Epithelial cell of prostate (primary cell): Measurements from ENCODE around the gene THG1L.

Experiments used
- DNase-seq: peaks from one replicate; pipeline ENCODE4 v3.0.0-alpha.2; 2011; ENCODE audit warnings: low read depth, low spot score
- H3K27ac ChIP-seq: fragments of 450-650 bp; 2 replicates; pipeline ENCODE4 v1.5.1; 2017; ENCODE audit warnings: mild to moderate bottlenecking

The THG1L gene

DNA sequence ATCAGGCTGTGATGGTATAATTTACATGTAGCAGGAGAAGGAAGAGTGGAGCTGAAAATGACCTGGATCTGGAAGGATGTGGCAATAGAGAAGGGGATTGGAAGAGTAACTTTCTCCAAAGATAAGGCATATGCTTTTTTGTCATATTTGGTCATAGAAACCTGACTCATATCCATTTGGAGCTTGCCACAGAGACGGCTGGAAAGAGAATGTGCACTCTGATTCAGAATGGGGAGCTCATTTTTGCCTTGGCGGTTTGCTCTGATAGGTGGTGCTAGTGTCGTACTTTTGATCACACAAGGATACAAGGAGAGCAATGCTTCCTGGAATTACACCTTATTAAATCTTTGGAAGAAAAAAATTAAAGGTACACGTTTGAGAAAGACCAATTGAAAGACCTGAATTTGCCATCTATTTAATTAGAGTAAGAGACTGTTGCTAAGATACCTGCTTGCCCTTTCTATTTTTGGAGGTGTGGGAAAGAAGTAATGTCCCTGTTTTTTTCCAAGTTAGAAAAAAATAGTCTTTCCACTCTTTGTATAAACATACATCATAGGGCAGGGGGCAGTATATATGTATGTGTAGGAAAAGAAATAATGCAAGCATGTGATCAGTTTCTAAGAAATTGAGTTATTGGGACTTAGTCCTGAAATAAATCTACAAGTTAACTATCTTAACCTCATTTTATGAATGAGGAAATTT is 17.7 kb downstream of the THG1L start:
- DNase-seq = no peak
- no peak overlapping the region for H3K27ac ChIP-seq

DNA sequence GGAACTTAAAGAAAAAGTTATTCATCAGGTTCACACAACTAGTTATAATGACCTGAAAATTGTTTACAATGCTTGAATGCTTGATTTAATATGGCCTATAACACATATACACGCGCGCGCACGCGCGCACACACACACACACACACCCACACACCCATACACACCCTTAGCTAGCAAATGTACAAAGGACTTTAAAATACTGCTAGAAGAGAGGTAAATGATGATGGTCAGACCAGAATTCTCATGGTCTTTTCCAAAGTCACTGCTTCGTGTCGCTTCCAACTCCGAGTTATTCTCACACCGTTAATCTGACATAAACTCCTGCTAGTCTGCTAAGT is 18.2 kb downstream of the THG1L start:
- no peak for DNase-seq
- H3K27ac ChIP-seq = no peak overlapping the region

DNA sequence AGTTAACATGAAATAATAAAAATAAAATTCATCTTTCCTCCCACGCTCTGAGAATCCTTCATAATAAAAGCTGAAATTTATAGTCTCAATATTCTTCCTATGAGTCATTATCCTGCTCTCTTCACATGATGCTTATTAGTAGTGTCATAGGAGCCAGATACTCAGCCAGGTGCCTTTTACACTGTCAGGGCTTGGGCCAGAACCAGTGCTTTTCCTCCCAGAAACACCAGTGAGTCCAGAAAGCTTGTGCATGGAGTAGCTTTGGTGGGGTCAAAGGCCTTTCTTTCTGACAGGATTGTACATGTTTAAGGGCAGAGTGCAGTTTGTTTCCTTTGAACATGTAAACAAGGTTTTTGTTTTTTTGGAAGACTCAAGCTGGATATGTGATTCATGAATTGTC is 19.1 kb downstream of the THG1L start:
- no peak overlapping the region for H3K27ac ChIP-seq
- DNase-seq = no peak

DNA sequence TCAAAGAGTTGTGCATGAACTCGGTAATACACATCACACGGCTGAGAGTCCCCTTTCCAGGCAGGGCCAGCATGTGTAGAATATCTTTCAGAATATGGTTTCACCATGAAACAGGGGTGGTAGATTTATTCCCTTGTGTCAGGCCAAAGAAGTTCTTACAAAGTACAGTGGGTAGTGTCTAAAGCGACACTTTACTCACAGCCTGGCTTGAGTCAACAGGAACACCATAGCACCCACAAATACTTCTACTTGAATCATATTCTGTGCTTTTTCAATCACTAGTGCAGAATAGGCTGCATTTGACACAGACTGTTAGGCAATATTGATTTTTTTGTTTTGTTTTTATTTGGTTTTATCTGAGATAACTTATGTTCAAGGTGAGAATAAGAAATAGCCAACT is 24.9 kb downstream of the THG1L start:
- DNase-seq = no peak
- H3K27ac ChIP-seq = no peak overlapping the region

DNA sequence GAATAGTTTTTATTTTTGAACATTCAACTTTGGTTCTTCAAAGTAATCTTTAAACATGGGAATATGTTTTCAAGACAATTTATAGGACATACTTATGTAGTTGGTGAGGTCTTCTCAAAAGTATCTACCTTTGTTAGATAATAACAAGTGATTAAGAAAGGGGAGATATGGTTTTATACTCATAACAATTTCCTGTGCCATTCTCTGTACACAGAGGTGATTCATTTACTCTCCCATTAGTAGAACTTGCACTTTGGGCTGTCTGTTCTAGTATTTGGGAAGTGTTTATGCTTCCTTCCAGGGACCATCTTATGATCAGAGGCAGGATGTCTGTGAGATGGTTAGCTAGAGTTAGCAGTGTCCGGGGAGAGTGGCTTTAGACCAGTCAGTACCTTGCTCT is 27.5 kb downstream of the THG1L start:
- no peak for DNase-seq

DNA sequence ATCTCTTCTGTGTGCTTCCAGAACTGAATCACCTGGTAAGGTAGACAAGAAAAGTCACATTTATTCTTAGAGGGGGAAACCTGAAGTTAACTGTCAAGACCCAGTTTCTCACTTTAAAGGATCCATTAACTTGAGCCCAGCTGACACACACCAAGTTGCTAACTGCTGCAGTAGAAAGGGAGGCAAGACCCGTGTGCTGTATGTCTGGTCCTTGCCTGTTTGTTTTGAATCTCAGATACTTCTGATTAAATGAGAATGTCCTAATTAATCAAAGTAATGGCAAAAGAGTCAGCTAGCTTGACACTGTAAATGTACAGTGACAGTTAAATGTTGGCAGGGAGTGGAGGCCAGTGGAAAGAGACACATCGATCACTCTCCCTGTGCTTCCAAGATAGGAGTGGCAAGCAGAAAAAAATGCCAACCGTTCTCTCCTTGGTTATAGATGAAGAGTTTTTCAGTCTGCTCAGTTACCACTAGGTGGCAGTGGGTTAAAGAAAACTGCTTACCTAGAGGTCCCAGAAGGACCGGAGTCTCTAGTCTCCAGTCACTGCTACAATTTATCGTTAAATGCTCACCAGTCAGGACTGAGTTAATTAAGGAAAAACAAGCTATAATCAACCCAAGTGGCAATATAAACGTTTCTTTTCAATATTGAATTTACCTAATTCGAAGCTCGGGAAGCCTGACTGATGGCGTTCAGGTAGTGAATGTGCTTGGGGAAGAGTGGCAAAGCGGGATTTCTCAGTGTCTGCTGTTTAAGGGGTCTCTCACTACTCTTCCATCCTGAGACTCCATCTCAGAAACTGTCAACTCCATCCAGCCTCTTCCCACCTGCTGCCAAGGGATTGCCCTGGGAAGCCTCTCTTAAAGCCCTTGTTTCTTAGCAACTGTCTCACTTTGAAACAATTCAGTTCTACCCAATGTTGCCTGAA is 30.7 kb downstream of the THG1L start:
- DNase-seq = no peak
- H3K27ac ChIP-seq = no peak overlapping the region

More for the DNA sequence above, 27.5 kb downstream of the THG1L start:
- H3K27ac ChIP-seq = no peak overlapping the region

DNA sequence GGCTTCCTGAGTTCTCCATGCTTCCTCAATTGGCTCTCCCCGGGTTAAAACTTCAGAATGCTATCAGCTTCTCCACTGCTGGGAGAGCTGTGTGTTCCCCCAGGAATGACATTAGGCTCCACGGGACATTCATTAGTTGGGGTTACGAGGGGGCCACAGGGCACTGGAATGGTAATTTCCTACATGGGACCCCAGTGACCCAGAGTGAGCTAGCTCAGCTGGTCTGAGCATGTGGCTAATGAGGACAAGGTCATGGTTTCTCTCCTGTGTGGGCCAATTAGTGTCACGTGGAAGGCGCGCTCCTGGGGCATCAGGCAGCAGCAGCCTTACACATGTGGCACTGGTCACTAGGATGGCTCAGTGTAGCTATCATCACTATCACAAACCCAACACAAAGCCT is 33.3 kb downstream of the THG1L start:
- H3K27ac ChIP-seq = no peak overlapping the region
- no peak for DNase-seq

DNA sequence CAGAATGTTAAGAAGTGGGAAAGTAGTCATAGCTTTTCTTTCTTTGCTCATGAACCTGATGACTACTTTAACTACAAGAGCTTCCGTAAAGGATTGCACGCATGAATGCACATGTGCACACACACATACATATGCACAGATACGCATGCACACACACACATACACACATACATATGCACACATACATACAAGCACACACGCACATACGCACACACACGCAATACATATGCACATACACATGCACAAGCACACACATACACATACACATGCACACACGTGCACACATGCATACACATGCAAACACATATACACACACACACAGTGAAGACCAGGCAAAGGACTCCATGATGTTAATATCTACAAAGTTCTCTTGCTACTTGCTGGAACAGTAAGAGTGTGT is 35.2 kb downstream of the THG1L start:
- DNase-seq = no peak
- H3K27ac ChIP-seq = no peak overlapping the region

DNA sequence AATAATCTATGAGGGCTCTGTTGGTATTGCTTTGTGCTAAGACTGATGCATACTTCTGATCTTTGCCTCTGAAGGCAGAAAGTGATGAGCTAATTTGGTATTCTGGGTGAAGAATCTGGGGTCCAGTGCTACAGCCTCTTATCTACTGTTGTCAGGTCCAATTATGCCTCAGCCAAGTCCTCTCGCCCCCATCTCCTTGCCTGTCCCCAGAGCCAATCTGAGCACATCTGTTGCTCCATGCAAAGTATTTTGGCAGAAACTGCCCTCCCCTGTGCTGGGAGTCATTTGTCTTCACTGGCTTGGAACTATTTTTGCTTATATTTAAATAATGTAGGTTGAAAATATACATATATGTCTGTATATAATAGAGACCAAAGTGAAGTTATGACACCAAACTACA is 35.7 kb downstream of the THG1L start:
- H3K27ac ChIP-seq = no peak overlapping the region
- DNase-seq = no peak

DNA sequence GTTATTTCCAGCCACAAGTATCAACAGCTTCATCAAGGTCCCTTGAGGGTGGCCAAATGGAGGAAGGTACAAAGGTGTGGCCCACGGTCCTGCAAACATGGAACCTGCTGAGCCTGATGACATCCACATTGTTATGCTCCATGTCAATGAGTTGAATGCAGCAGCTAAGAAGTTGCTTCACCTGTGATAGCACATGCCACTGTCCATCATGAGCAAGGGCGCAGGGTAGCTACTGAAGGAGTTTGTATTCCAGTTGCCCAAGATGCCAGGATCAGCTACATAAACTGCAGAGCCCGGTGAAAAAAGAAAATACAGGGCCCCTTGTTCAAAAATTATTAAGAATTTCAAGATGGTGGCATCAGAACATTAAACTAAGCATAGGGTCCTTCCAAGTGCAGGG is 36.5 kb downstream of the THG1L start:
- H3K27ac ChIP-seq = no peak overlapping the region
- DNase-seq = no peak

DNA sequence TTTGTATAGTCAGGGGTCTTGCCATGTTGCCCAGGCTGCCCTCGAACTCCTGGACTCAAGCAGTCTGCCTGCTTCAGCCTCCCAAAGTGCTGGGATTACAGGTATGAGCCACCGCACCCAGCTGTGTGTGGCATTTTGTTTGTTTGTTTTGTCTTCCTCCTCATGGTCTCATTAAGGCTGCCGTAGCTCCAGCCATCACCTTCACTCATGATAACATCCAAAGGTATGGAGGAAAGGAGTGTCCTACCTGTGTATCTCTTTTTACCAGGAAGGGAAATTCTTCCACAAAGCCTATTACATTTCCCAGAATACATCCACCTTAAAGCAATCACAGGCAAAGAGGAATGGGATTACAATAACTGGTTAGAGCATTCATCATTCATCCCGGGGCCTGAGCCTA is 39.4 kb downstream of the THG1L start:
- DNase-seq = no peak
- H3K27ac ChIP-seq = no peak overlapping the region

DNA sequence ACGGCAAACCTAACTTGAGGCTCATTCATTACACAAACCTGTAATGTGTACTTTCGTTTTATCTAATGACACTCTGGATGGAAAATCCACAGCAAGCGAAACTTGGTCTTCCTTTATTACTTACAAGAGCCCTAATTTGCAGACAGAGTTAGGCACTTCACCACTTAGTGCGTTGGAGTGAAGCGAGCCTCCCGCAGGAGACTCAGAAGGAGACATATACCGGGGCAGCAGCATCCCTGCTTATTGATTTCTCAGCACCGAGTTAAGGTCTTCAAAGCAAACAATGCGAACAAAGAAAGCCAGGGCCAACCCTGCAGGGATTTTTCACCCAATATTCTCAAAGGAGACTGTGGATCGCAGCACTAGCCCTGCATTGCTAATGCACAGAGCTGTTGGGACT is 40.9 kb downstream of the THG1L start:
- no peak for DNase-seq
- H3K27ac ChIP-seq = no peak overlapping the region

DNA sequence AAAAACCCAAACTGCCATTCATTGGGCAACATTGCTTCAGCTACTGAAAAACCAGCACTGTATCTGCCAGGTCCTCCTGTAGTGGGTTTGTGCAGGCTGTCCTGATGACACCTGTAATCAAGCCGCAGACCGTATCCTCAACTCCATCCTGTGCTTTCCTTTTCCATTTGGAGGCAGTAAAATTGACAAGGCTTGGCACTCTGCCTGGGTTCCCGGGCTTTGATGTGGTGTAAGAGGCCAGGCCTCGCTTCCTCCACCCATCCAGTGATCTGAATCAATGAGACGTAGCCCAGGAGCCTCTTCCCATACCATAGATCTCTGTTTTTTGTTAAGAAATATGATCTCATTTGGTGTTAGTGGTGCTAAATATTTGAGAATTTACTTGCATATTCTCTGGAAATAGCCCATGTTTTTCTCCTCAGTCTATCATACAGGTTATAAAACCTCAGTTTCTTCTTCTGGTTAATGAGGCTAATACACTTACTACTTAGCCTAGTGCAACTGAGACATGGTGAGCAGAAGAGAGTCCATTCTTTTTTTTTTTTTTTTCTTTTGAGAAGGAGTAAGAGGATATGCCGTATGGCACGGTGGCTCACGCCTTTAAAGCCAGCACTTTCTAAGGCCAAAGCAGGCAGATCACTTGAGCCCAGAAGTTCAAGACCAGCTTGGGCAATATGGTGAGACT is 47.0 kb downstream of the THG1L start:
- no peak overlapping the region for H3K27ac ChIP-seq
- DNase-seq = peak; percentile 5

DNA sequence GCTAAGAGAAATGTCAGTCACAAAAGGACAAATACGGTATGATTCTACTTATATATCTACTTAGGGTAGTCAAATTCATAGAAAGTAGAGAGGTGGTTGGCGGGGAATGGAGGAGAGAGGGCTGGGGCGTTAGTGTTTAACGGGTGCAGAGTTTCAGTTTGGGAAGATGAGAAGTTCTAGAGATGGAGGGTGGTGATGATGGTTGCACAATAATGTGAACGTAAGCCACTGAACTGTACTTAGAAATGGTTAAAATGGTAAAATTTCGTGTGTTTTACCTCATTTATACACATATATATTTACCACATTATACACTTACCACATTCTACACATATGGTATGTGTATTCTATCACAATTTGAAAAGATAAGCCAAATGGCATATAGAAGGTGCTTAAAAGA is 48.0 kb downstream of the THG1L start:
- no peak for DNase-seq

DNA sequence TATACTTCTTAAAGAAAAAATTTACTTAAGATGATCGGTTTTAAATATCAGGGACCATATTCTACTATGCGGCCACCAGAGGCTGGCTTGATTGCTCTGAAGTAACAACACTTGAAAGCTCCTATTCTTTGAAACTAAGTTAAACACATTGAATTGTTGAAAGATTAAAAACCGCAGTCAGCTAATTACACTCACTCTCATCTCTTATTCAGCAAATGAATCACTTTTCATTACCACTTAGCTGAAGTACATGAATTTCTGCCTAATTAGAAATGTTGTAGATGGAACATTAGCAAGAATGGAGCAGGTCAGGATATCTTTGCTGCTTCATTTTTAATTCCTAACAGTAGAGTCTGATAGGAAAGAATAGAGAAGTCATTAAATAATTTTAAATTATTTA is 54.6 kb downstream of the THG1L start:
- no peak for DNase-seq
- no peak overlapping the region for H3K27ac ChIP-seq

More for the DNA sequence above, 48.0 kb downstream of the THG1L start:
- H3K27ac ChIP-seq = no peak overlapping the region
